ENCODE data around the gene CAMK4. TPM values are rescaled to one million over a fixed set of nuclear protein-coding genes. Genes with fewer than 3 reads are reported as not detected.
A peak's percentile ranks its signal among the peaks of the same experiment; 100 is the strongest.
"Not testable (repeated sequence)": the region's sequence is repeated elsewhere in the genome, so short reads cannot be mapped to it uniquely, and the experiment has no call there.

Gene CAMK4
- polyA plus RNA-seq, 3 donors, result 4.1 to 6.8 (median 5.9) TPM

DNA sequence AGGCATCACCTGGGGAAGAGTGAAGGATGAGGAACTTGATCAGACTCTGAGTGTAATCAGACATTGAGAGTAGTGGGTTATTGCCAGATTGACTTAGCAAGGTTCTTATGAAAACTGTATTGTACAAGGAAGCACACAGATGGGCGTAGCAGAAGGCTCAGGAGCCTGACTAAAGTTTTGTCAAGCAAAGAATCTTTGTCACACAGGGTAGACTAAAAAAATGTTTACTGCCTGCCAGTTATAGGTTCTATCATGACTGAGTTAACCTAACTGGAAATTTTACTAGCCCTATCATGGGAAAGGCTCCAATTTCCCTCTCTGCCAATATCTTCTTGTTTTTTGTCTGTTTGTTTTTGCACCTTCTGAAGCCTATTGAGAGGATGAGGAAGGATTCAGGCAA, 19.1 kb downstream of the CAMK4 start:
- DNase-seq (ENCODE audit: extremely low read depth in 1 of 11, low read depth in 9 of 11, low spot score in 4 of 11), result no peak

DNA sequence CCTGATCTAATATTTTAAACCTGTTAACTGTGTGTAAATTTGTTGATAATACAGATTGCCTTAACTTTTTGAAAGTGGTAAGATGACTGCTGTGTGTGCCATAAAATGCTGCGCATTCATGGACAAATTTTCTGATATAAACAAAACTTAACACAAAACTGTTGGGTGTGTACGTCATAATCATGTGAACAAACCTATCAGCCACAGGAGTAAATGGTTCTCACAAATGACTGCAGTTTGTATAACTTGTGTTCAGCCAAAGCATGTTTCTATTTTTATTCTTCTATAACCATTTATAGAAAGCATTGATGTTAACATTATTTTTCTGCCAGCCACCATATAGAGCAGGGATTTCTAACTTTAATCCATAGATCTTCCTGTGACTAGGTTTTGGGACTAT, 21.5 kb downstream of the CAMK4 start:
- no peak for DNase-seq (ENCODE audit: extremely low read depth in 1 of 11, low read depth in 9 of 11, low spot score in 4 of 11)

DNA sequence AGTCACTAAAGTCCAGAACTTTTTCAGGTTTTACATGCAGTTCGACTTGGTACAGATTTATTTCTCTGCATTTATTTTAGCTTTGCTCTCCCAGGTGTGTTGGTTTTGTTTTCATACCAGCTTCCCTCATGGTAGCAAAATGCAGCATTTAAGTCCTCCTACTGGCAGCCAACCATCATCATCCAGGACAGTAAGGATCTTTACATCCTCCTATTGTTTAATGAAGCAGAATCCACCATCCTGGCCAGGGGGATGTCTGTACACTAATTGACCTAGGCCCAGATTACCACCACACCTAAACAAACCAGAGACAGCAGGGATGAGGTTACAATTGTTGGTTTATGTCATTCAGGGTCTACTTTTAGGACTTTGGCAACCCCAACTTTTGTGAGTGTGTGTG, 22.3 kb downstream of the CAMK4 start:
- DNase-seq (ENCODE audit: extremely low read depth in 1 of 11, low read depth in 9 of 11, low spot score in 4 of 11), result no peak

DNA sequence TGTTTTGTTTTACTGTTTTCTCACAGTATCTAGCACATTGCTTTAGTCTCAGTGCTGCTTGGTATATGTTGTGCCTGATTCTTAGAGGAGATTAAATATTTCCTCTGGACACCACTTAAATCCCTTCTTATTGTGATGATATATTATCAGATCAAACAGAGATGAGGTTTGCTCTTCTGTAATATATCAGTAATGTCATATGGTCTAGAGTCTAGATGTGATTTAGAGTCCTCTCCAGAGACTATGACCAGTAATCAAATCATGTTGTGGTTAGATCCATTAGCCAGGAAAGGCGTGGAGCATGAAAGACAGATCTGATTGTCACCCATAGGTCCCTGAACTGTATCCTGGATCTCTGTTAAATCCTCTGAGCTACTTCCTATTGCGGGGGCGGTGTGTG, 24.4 kb downstream of the CAMK4 start:
- DNase-seq (ENCODE audit: extremely low read depth in 1 of 11, low read depth in 9 of 11, low spot score in 4 of 11), result no peak

DNA sequence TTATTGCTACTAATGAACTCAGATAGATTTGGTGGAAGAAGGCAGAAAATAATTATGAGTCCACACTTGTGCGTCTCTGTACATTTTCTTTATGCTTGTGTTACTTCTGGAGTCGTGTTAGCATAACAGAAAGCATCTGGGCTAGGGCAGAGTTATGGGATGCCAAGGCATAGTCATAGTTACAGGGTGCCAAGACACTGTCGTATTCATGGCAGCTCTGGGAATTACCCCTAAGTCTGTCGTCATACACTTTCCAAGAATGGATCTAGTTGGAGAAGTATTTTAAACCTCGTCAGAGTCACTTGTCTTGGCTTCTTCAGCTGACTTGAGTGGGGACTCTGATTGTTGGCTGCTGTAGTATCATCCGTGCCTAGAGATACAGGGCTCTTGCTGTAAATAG, 27.7 kb downstream of the CAMK4 start:
- no peak for DNase-seq (ENCODE audit: extremely low read depth in 1 of 11, low read depth in 9 of 11, low spot score in 4 of 11)

DNA sequence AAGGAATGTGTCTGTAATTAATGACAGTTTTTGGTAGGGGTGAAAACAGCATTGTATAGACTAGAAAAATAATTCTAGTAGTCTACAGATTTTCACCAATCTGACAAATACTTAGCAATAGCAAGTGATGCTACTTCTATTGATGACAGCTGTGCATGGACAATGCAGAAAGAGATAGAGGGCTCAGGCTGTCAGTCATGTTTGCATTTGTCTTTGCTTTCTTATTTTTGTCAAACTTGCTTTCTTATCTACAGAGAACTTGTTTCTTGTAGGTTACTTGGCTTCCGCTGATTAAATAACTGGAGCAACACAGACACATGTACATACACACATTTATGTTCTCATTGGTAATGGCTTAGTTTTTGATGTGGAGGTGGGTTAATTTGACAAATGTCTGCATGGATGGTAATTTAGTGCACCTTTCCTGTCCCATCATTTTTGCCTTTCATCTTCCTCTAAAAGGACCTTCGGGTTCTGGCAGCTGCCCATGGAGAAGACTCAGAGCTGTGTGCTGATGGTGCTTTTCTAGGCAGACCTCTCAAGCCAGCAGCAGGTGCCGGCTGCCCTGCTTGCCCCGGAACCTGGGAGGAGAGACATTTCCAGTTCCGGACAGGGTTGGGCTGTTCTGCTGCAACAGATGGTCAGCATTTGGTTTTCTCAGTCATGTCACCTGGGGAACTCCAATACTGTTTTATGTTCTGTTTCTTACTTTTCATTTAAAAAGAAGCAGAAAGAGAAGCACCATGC, 28.8 kb downstream of the CAMK4 start:
- no peak for DNase-seq (ENCODE audit: extremely low read depth in 1 of 11, low read depth in 9 of 11, low spot score in 4 of 11)

DNA sequence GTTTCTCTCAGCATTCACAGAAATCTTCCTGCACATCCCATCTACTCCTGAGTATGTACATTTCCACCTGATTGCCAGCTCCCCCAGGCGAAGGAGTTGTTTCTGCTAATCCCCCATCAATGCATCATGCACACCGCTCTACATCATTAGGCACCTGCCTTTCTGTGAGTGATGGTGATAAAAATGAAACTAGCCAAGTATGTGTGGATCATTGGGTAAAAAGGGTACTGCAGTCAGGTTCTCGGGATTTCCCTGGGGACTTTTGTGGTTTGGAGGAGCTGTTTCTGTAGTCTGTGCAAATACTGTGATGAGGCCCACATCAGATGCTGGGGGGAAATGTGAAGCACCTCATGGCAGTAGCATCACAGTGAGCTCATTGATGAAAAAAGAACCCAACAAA, 30.4 kb downstream of the CAMK4 start:
- no peak for DNase-seq (ENCODE audit: extremely low read depth in 1 of 11, low read depth in 9 of 11, low spot score in 4 of 11)

DNA sequence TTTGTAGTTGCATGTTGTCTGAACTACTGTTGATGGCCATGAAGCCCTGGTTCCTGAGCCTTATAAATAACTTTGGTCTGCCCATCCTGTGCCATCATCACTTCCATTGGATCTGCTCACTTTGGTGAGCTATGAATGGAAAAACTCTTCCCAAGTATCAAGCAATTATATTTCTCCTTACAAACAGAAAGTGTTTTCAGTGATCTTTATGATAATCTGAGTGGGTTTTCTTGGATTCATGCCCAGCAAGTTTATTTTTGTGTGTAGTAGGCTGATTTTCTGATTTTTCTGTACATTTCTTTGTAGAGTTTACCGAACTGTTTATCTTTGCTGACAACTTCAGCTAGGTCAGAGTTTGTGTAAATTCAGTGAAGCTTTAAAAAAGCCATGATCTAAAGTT, 31.0 kb downstream of the CAMK4 start:
- DNase-seq (ENCODE audit: extremely low read depth in 1 of 11, low read depth in 9 of 11, low spot score in 4 of 11), result peak in 5 of 11 donors; percentile 2 to 22 (median 12)

DNA sequence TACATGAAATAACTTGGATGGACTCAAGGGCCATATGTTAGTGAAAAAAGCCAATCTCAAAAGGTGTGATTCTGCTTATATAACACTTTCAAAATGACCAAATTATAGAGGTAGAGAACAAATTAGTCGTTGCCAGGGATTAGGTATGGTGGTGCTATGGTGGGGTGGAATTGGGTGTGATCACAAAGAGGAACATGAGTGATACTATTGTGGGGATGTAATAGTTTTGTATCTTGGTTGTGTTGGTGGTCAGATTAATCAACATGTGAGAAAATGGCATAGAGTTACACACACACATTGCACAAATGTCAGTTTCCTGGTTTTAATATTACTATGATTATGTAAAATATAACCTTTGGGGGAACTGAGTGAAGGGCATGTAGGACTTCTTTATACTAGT, 31.9 kb downstream of the CAMK4 start:
- no peak for DNase-seq (ENCODE audit: extremely low read depth in 1 of 11, low read depth in 9 of 11, low spot score in 4 of 11)

DNA sequence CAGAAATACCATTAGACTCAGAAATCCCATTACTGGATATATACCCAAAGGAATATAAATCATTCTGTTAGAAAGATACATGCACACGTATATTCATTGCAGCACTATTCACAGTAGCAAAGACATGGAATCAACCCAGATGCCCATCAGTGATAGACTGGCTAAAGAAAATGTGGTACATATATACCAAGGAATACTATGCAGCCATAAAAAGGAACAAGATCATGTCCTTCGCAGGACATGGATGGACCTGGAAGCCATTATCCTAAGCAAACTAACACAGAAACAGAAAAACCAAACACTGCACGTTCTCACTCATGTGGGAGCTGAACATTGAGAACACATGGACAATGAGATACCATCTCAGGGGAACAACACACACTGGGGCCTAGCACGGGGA, 33.4 kb downstream of the CAMK4 start:
- not testable (repeated sequence) for DNase-seq (ENCODE audit: extremely low read depth in 1 of 11, low read depth in 9 of 11, low spot score in 4 of 11)

DNA sequence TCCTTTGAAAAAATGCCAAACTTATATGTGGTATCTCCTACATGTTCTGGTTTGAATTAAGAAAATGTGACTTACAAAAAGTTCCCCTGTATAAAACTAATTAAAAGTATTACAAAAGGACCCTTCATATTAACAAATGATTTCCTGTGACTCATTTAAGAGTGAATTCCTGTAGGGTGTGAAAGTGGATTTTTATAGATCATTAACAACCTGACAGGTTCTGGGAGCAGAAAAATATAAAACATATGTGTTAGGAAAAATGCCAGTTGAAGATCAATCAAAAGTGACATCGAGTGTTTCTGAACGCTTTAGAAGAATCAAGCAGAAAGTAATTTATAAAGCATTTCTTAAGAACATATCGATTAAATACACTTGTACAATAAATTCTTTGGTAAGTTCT, 35.5 kb downstream of the CAMK4 start:
- DNase-seq (ENCODE audit: extremely low read depth in 1 of 11, low read depth in 9 of 11, low spot score in 4 of 11), result no peak

DNA sequence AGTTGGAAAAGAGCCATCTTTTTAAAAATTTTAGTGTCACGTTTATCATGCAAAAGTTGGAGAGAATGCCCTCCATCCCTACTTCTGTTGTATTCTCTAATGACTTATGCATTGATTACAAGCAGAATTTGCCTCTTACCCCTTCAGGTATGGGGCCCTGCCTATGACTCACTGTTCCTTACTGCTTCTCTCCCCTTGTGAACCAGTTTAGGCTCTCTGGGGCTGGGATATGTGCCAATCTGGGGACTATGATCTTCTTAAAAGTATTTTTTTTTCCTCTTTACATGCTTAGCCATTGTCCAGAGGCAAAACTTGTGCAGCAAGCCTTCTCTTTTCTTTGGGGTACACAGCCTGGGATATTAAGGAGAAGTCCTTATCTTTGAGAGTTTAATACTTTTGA, 37.4 kb downstream of the CAMK4 start:
- no peak for DNase-seq (ENCODE audit: extremely low read depth in 1 of 11, low read depth in 9 of 11, low spot score in 4 of 11)

DNA sequence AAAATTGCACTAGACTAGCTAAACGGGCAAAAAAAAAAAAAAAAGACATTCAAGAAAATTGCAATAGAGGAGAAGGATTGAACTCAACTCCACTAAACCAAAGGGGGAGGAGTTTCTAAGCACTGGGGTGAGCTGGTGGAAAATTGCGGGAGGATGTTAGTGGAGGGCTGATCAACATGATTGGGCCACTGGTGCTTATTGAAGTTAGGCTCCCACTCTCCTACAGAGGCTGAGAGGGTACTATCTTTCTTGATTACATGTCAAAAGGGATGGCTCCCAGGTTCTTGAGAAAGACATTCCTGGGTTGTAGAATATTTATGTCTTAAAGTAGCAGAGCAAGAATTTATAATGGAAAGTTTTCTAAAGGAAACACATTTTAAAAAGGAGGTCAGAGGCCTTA, 38.0 kb downstream of the CAMK4 start:
- no peak for DNase-seq (ENCODE audit: extremely low read depth in 1 of 11, low read depth in 9 of 11, low spot score in 4 of 11)

DNA sequence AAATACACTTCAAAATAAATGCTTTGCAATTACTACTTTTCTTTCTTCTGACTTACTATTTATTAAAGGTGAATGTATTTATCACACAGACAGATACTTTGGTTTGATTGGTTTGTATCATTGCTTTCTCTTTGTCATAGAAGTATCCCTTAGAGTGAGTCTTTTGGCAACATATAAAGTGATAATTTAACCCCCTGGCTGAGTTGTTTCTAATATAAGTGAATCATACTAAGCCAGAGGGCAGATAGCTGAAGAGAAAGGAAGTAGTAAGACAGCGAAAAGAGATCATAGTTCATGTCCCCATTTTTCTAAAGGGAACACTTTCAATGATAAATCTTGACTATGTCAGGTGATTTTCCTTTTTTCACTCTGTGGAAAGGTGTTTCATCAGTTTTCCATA, 38.6 kb downstream of the CAMK4 start:
- no peak for DNase-seq (ENCODE audit: extremely low read depth in 1 of 11, low read depth in 9 of 11, low spot score in 4 of 11)

DNA sequence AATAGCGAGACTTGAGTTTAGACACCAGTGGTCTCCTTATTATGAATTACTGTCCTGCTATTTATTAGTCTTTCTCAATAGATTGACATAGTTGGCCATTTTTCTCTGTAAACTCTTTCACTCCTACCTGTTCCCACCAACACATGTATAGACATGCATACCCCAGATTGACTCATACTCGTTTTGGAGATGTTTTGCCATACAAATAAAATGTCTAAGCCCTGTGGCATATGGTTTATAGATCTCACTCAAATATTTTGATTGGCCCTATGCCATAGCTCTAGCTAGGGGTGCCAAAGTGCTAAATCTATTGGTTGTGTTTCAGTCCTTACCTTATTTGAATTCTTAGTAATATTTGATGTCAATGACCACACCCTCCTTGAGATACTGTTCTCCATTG, 42.3 kb downstream of the CAMK4 start:
- DNase-seq (ENCODE audit: extremely low read depth in 1 of 11, low read depth in 9 of 11, low spot score in 4 of 11), result no peak

DNA sequence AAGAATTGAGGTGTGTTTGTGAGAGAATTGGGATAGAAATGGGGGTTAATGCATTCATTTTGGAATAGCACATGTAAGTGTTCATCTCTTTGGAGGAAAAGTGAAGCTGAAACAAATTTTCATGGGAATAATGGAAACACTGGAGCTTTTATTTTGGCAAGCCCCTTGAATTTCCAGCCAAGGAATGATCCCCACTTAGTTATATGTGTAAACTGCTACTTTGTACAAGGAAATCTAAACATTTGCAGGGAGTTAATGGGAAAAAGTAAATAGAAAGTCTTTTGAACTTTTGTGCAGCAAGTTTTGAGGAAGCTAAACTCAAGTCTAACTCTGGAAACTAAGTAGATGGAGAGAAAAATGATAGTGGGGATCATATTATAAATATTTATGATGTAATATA, 44.1 kb downstream of the CAMK4 start:
- DNase-seq (ENCODE audit: extremely low read depth in 1 of 11, low read depth in 9 of 11, low spot score in 4 of 11), result no peak

DNA sequence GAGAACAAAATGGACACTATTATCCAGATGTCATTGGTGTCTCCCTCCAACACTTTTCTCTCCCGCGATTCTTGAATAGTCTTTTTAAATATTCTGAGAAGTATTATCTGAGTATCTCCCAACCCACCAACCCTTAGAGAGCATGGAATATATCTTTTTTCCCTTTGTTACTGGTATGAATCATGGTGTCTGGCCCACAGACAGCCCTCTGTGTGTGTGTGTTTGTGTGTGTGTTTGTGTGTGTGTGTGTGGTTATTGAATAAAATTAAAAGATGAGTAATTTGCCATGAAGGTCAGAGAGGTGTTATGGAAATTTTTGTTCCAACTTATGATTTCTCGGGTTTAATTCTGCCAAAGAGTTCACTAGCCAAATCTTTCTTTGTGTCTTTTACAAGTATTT, 47.7 kb downstream of the CAMK4 start:
- no peak for DNase-seq (ENCODE audit: extremely low read depth in 1 of 11, low read depth in 9 of 11, low spot score in 4 of 11)

DNA sequence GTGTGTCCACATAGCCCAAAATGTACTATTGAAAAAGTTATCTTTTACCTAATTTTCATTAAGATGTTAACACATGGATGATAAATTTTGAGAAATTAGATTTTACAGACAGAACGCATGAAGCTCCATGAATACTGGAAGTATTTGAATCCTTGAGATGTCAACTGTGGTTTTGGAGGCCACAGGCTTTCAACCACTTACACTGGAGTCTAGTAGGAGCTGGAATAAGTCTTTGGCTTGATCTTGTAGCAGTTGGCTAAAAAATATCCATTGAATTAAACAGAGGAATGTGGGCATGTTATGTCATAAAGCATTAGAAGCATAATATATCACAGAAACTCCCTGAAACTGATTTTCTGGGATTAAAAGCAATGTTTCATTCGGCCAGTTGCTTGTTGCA, 52.9 kb downstream of the CAMK4 start:
- no peak for DNase-seq (ENCODE audit: extremely low read depth in 1 of 11, low read depth in 9 of 11, low spot score in 4 of 11)

DNA sequence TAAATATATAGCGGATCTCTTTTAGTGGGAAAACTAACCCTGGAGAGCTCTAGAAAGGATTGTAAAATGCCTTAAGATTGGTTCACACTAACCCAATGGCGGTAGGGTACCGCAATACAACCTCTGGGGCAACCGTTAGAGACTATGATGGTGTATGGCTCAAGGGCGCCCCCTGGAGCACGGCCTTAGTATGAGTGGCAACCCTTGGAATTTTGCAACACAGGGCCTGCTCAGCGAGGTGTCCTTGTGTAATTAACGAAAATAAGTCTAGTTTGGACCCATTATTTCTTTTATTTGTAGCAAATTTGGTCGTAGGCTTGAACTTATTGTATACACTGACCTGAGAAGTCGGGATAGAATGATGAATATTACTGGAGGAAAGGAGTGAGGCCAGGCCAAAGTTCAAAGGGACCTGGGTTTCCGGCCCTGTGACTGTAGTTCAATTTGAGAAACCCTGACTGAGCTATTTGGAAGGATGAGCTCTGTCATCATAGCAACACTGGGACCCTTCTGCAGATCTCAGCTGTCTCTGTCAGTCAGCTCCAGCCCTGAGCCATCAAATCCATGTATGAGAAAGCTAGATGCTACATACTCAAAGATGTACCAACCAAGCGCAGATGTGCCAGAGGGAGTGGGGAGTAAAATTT, 54.8 kb downstream of the CAMK4 start:
- DNase-seq (ENCODE audit: extremely low read depth in 1 of 11, low read depth in 9 of 11, low spot score in 4 of 11), result peak in 4 of 11 donors; percentile 8 to 28 (median 18)

DNA sequence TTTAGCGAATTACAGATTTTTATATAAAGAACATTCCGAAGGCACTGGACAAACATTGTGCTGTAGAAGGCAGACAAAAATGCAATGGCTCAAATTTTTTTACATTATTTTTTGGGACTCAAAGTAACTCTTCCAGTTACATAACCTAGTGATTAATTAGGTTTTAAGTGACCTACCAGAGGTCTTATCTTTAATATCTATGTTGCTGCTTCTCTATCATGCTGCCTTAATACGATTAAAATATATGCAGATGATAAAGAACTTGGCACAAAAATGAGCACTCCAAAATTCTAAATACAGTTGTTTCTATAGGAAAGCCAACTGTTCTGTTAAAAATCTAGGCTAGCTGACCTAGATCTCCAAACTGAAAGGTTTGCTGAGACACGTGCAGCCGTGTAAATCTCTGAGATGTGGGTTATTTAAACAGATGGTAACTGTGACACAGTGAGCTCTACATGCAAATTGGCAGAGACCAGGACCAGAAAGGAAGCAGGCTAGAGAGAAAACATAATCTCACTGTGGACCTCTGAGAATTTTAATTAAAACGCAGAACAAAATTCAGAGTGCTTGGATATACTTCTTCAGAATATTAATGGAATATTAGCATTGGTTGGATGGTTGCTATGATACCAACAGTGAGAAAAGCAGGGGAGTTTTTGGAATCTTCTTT, 56.2 kb downstream of the CAMK4 start:
- DNase-seq (ENCODE audit: extremely low read depth in 1 of 11, low read depth in 9 of 11, low spot score in 4 of 11), result no peak

DNA sequence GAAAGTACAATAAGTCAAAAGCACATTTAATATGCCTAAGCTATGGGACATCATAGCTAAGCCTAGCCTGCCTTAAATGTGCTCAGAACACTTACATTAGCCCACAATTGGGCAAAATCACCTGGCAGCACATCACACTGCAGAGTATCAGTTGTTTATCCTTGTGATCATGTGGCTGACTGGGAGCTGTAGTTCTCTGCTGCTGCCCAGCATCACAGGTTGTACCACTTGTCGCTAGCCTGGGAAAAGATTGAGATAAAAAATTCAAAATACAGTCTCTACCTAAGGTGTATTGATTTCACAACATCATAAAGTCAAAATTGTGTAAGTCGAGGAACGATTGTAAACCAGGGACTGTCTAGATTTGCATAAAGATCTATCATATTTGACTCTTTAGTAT, 58.6 kb downstream of the CAMK4 start:
- no peak for DNase-seq (ENCODE audit: extremely low read depth in 1 of 11, low read depth in 9 of 11, low spot score in 4 of 11)

Data from renal cortex interstitium (tissue), 11 donors.